Myometrial cell (primary cell): Measurements from ENCODE around the gene ANKRA2. TPM values are rescaled to one million over a fixed set of nuclear protein-coding genes. Genes with fewer than 3 reads are reported as not detected.

Experiments
- total RNA-seq: library from RNA; depleted of rRNA; stranded (reverse); fragments of >200 nt; gene quantifications from 2 replicates; pipeline ENCODE4 v1.2.3, GENCODE V29; 2015

Gene ANKRA2, protein sequence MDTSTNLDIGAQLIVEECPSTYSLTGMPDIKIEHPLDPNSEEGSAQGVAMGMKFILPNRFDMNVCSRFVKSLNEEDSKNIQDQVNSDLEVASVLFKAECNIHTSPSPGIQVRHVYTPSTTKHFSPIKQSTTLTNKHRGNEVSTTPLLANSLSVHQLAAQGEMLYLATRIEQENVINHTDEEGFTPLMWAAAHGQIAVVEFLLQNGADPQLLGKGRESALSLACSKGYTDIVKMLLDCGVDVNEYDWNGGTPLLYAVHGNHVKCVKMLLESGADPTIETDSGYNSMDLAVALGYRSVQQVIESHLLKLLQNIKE
- 14.7 and 32.8 TPM in 2 replicates for total RNA-seq

DNA sequence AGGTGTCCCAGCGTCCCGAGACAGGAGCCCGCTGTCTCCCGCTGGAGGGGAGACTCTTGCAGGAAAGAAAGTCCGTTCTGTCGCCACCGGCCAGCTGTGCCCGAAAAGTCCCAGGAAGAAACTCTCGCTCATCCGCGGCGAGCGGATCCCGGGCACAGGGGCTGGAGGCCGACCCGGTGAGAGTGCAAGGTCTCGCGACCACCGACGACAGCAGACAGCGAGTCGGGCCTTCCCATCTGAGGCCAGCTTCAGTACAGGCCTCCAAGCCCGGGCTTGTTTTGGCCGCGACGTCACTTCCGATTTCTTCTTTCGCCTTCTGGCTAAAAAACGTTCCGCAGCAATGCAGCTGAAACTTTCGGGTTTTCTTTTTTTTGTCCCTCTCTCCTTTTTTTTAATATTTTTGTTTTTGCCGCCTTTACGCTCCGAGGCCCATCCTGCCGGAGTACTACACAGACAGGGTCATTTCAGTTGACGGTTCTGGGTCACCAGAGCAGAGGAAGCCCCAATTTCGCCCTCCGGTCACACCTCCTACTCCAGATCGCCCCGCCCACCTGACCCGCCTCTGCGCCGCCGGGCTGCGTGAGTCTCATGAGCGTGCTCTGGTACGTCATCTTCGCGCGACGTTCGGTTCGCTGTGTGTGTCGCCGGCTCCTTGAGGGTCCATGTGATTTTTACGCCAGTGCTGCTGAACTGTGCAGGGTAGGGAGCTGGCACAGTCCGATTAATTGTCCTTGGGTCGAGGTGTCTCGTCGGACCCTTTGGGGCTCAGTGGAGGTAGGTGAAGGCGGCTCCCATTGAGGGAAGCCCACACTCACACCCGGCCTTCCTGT is at the start of gene ANKRA2, which contains the start of gene UTP15:
Gene ANKRA2, minus strand, starts transcription at position 501 of the 830 bp plus-strand sequence. CDS start 2,758 bp downstream, outside the sequence.
Gene UTP15, plus strand, starts transcription at position 605 of the 830 bp plus-strand sequence. CDS start 1,602 bp downstream, outside the sequence.

Other genes with a start within 250 kb of the ANKRA2 start
- 0.53 TPM in 1 of 2 replicates, not detected in the other for gene FOXD1, start 116.9 kb downstream of the ANKRA2 start, total RNA-seq
- 483 and 524 TPM in 2 replicates for gene BTF3, start 67.2 kb downstream of the ANKRA2 start, total RNA-seq
- 10.1 and 12.1 TPM in 2 replicates for gene UTP15, start 104 bp upstream of the ANKRA2 start, total RNA-seq
- 11.2 and 14.7 TPM in 2 replicates for gene ARHGEF28, start 60.6 kb upstream of the ANKRA2 start, total RNA-seq